HCT116 (cell line): Measurements from ENCODE around the gene SND1.

Experiments used
- CBX3 ChIP-seq: IDR thresholded peaks from 2 replicates; pipeline ENCODE4 v1.6.1; 2012; ENCODE audit warnings: low read depth
- CEBPB ChIP-seq: IDR thresholded peaks from 2 replicates; pipeline ENCODE4 v1.6.1; 2012; ENCODE audit warnings: low read depth
- EZH2phosphoT487 ChIP-seq: fragments of 200-600 bp; IDR thresholded peaks from 2 replicates; pipeline ENCODE4 v1.6.1; 2018; ENCODE audit warnings: antibody characterized with exemption, borderline replicate concordance
- POLR2A ChIP-seq: IDR thresholded peaks from 2 replicates; pipeline ENCODE4 v1.7.0; 2011; ENCODE audit warnings: borderline replicate concordance; ENCODE audit not compliant: insufficient read depth, insufficient read length; ENCODE audit errors: extremely low read depth
- REST ChIP-seq: IDR thresholded peaks from 2 replicates; pipeline ENCODE4 v1.6.1; 2012; ENCODE audit warnings: low read depth
- TCF7L2 ChIP-seq: IDR thresholded peaks from 2 replicates; pipeline ENCODE4 v1.7.0; 2011; ENCODE audit warnings: borderline replicate concordance, inconsistent platforms; ENCODE audit not compliant: insufficient read depth, insufficient read length; ENCODE audit errors: extremely low read depth
- YY1 ChIP-seq: IDR thresholded peaks from 2 replicates; pipeline ENCODE4 v1.6.1; 2011; ENCODE audit warnings: low read length, low read depth, moderate library complexity, mild to moderate bottlenecking; ENCODE audit not compliant: insufficient replicate concordance; ENCODE audit errors: extremely low read depth

- TF ChIP-seq REST (no peak), POLR2A (no peak), CEBPB (no peak), CBX3 (no peak), EZH2phosphoT487 (no peak), TCF7L2 (no peak), YY1 (no peak)
These were observed 343.3 kb downstream of the SND1 start for GRCh38 chr7:127995156-127995880.
